Adrenal gland (tissue), 5 donors: ENCODE data around the gene NUP50.

ENCODE experiments used
- CTCF ChIP-seq, 6 experiments: fragments of 450-650 bp in 4 of 6; fragments of 200-600 bp in 2 of 6; sonication (generic) in 1 of 6; IDR thresholded peaks; 1 replicate in 5 of 6; 2 replicates in 1 of 6; pipeline versions ENCODE4 v1.5.1 to v1.8.0; 2016 to 2021; ENCODE audit warnings: antibody characterized with exemption in 6 of 6, mild to moderate bottlenecking in 2 of 6, moderate library complexity in 1 of 6
- POLR2A ChIP-seq, 2 donors: fragments of 450-650 bp; IDR thresholded peaks; one replicate each; pipeline ENCODE4 v1.6.1; 2017; ENCODE audit warnings: antibody characterized with exemption in 2 of 2, mild to moderate bottlenecking in 2 of 2, moderate library complexity in 1 of 2
- donor health status: DM: no; HTN: no; CAD: no.

- TF ChIP-seq CTCF (IDR thresholded peaks at IDR 0.05) (no peak), POLR2A (IDR thresholded peaks at IDR 0.05) (no peak)
These were observed 38.1 kb downstream of the NUP50 start for GRCh38 chr22:45201678-45202332.
